Measurements from ENCODE around the gene LRBA.
A peak's percentile ranks its signal among the peaks of the same experiment; 100 is the strongest.

The LRBA gene

GRCh38 chr4:150874338-150875226 lies 140.5 kb downstream of the LRBA start:
- DNase-seq (ENCODE audit: low spot score), result no peak

DNA sequence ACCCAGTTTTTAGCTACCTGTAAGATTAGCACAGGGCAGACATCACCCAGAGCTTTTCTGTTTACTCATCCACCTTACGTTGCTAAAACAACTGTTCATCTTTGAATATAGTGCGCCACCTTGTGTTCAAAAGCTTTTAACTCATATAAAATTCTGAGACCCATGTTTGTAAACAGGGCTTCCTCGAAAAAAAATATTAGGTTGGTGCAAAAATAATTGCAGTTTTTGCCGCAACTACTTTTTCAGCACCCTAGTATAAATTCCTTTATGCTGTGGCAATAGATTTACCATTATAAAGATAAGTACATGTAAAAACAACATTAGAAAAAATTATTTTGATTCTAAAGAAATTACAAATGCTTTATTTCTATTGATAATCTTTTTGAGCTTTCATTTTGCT lies 147.9 kb downstream of the LRBA start:
- DNase-seq (ENCODE audit: low spot score), result peak; percentile 75

GRCh38 chr4:150863456-150863855 lies 151.6 kb downstream of the LRBA start:
- DNase-seq (ENCODE audit: low spot score), result no peak

- no peak for DNase-seq (ENCODE audit: low spot score)
Measured at GRCh38 chr4:150862829-150863228, 152.3 kb downstream of the LRBA start.

- DNase-seq (ENCODE audit: low spot score), result no peak
Measured at GRCh38 chr4:150859453-150859852, 155.6 kb downstream of the LRBA start.

DNA sequence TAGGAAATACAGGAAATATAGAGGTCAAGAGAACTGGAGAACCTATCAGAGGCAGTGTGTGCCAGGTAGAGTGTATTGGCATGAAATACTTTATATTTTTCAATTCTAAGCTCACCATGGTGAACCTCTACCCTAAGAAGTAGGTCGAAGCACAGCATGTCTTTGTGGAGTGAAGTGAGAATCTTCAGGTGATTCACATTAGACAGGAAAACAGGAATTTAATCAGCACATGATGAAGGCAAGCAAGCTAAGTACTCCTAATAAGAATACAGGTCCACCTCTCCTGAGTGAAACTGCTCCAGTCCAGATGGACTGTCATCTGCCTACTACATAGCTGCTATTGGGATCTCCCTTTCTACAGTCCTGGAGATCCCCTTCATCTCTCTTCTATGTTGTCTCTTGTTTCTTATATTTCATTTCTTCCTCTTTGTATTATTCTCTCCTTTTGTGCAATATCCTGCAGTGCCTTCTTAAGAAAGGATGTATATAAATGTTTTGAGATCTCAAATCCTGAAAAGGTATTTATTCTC lies 159.0 kb downstream of the LRBA start:
- no peak for DNase-seq (ENCODE audit: low spot score)

DNA sequence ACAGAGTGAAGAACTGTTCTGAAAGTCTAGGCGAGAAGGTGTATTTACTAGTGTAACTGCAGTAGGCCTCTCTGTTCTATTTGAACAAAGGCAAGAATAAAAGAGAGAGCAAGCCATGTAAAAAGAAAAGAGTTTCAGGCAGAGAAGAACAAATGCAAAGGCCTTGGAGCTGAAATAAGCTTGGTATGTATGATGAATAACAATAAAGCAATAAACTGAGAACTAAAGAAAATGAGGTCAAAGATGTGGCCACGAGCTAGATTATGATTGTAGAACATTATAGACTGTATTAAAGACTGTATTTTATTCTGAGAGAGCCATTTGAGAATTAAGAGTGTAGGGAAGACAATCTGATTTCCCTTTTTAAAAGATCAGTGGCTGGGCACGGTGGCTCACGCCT lies 160.5 kb downstream of the LRBA start:
- DNase-seq (ENCODE audit: low spot score), result no peak

DNA sequence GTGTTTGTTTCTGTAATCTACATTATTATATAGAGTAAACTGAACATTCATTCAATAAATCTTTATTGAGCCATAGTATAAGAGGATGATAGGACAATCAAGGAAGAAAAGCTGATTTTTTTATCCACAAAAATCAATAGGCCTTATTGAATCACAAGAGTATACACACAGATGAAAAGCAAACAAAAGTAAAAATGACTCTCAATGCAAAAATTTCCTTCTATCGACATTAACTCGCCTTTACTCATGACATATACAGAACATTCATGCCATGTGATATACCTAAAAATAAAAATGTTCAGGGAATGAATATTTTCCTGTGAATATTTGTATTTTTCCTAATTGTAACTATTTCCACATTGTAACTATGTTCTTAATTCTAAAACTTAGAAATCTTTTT lies 161.2 kb downstream of the LRBA start:
- DNase-seq (ENCODE audit: low spot score), result no peak

- DNase-seq (ENCODE audit: low spot score), result no peak
Measured at GRCh38 chr4:150852216-150852615, 162.9 kb downstream of the LRBA start.

- no peak for DNase-seq (ENCODE audit: low spot score)
Measured at GRCh38 chr4:150849016-150849415, 166.1 kb downstream of the LRBA start.

GRCh38 chr4:150828159-150828558 lies 186.9 kb downstream of the LRBA start:
- no peak for DNase-seq (ENCODE audit: low spot score)

DNA sequence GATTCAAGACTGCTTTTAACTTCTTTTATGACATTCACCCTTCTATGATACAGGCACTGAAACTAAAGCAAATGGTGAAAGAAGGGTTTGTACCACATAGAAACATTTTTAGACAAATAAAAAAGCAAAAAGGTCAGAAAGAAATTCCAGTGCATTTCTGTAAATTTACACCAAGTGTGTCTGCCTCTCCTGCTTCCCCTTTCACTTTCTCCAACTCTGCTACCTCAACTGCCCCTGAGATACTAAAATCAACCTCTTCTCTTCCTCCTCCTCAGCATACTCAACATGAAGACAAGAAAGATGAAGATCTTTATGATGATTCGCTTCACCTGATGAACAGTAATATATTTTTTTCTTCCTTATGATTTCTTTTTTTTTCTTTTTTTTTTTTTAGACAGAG lies 187.9 kb downstream of the LRBA start:
- DNase-seq (ENCODE audit: low spot score), result no peak

GRCh38 chr4:150826306-150826705 lies 188.8 kb downstream of the LRBA start:
- DNase-seq (ENCODE audit: low spot score), result no peak

- DNase-seq (ENCODE audit: low spot score), result no peak
Measured at GRCh38 chr4:150822407-150822806, 192.7 kb downstream of the LRBA start.

DNA sequence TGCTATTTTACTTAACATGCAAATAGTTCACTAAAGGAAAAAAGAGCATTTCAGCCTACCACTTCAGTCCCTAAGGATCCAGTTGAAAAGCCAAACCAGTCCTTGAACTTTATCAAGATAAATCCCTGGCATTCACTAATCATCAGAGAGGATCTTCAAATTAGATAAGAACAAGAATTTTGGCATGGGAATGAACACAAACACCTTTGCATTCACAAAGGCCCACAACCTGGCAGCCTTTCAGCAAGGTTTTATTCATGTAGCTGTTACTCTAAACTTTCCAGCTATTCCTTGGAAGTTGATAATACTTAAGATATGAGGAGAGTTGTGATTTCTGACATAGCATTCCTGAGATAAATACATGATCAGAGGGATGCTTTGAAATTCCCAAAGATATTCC lies 193.4 kb downstream of the LRBA start:
- DNase-seq (ENCODE audit: low spot score), result no peak

- DNase-seq (ENCODE audit: low spot score), result no peak
Measured at GRCh38 chr4:150820409-150820808, 194.7 kb downstream of the LRBA start.

DNA sequence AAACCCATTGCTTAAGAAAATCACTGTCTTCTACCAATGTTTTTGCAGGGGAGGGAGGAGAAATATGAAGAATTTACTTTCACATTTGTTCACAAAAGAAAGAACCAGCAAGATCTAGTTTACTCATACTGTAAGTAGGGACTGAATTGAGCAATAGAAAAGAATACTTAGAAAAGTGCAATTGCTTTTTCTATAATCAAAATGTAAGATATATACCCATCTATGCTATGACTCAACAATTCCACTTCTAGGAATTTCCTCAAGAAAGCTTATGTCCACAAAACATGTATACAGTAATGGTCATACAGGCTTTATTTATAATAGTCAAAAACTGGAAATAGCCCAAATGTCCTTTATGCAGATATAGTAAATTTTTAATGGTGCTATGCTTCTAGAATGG lies 196.4 kb downstream of the LRBA start:
- DNase-seq (ENCODE audit: low spot score), result no peak

- DNase-seq (ENCODE audit: low spot score), result no peak
Measured at GRCh38 chr4:150817804-150818528, 197.1 kb downstream of the LRBA start.

- DNase-seq (ENCODE audit: low spot score), result no peak
Measured at GRCh38 chr4:150817017-150817416, 198.1 kb downstream of the LRBA start.

DNA sequence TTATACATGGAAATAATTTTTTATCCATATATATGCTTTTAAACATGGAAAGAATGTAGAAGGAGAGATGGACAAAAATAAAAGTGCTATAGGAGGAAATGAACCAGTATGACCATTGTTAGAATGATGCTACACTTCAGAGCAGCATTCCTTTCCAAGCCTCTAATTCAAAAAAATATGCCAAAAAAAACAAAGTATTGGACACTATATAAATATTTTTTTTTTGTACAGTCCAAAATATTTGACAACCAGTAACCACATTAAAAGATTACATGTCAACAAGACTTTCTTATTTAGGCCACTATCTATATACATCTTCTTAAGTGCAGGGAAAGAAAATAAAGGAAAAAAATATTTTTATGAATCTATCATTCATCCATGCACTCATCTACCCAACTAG lies 198.6 kb downstream of the LRBA start:
- no peak for DNase-seq (ENCODE audit: low spot score)

DNA sequence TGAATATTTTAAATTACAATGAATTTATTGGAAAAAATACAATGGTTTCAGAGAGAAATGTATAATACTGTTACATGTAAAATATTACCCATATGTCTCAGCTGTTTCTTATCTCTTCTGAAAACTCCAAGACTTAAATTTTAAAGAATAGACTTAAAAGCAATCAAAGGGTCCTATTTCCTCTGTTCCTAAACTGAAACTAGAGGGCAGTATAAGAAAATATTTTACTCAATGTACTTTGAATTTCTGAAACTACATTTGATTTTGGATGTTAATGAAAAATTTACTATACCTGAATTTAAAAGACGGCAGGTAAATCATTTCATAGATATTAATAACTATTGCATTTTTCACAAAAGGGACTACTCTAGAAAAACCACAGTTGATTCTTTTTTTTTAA lies 200.2 kb downstream of the LRBA start:
- DNase-seq (ENCODE audit: low spot score), result no peak

DNA sequence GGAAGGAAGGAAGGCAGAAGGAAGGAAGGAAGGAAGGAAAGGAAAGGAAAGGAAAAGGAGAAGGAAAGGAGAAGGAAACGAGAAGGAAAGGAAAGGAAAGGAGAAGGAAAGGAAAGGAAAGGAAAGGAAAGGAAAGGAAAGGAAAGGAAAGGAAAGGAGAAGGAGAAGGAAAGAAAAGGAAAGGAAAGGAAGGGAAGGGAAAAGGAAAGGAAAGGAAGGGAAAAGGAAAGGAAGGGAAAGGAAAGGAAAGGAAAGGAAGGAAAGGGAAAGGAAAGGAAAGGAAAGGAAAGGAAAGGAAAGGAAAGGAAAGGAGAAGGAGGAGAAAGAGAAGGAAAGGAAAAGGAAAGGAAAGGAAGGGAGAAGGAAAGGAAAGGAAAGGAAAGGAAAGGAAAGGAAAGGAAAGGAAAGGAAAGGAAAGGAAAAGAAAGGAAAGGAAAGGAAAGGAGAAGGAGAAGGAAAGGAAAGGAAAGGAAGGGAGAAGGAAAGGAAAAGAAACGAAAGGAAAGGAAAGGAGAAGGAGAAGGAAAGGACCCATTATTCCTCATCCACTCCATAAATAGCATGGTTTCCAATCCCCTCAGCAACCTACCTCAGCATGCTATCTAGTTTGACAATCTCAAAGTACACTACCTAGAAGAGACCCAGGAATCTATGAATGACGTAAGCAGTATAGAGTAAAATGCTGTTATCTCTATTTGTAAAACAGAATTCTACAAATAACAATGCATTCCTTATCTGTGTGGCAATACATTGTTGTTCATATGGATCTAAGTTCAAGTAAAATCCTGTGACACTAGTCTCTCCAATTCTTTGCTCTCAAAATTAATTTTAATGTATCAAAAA lies 209.7 kb downstream of the LRBA start:
- no peak for DNase-seq (ENCODE audit: low spot score)
